ENCODE measurements around the gene RNF128. TPM values are rescaled to one million over a fixed set of nuclear protein-coding genes. Genes with fewer than 3 reads are reported as not detected.

Gene RNF128
- total and polyA plus RNA-seq, 2 of the 13 experiments (the other 11 are each of a cell fraction or from before 2014, with no cell fraction given), result 18.5 to 43.5 TPM

GRCh38 chrX:106734827-106735226, 8.3 kb downstream of the RNF128 start (continued):
- TF ChIP-seq HNRNPL (IDR thresholded peaks at IDR 0.05; ENCODE audit: low read depth, low read length), result no peak
- TF ChIP-seq ZNF12 (CRISPR knock-in tag; IDR thresholded peaks at IDR 0.05), result no peak
- TF ChIP-seq BORCS8-MEF2B (CRISPR knock-in tag; IDR thresholded peaks at IDR 0.05), result no peak
- TF ChIP-seq, protein P1, sequence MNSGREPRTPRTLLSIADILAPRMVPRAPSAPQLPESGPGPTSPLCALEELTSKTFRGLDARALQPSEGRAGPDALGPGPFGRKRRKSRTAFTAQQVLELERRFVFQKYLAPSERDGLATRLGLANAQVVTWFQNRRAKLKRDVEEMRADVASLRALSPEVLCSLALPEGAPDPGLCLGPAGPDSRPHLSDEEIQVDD (CRISPR knock-in tag; IDR thresholded peaks at IDR 0.05; ENCODE audit: borderline replicate concordance), result no peak
- TF ChIP-seq, protein P2, sequence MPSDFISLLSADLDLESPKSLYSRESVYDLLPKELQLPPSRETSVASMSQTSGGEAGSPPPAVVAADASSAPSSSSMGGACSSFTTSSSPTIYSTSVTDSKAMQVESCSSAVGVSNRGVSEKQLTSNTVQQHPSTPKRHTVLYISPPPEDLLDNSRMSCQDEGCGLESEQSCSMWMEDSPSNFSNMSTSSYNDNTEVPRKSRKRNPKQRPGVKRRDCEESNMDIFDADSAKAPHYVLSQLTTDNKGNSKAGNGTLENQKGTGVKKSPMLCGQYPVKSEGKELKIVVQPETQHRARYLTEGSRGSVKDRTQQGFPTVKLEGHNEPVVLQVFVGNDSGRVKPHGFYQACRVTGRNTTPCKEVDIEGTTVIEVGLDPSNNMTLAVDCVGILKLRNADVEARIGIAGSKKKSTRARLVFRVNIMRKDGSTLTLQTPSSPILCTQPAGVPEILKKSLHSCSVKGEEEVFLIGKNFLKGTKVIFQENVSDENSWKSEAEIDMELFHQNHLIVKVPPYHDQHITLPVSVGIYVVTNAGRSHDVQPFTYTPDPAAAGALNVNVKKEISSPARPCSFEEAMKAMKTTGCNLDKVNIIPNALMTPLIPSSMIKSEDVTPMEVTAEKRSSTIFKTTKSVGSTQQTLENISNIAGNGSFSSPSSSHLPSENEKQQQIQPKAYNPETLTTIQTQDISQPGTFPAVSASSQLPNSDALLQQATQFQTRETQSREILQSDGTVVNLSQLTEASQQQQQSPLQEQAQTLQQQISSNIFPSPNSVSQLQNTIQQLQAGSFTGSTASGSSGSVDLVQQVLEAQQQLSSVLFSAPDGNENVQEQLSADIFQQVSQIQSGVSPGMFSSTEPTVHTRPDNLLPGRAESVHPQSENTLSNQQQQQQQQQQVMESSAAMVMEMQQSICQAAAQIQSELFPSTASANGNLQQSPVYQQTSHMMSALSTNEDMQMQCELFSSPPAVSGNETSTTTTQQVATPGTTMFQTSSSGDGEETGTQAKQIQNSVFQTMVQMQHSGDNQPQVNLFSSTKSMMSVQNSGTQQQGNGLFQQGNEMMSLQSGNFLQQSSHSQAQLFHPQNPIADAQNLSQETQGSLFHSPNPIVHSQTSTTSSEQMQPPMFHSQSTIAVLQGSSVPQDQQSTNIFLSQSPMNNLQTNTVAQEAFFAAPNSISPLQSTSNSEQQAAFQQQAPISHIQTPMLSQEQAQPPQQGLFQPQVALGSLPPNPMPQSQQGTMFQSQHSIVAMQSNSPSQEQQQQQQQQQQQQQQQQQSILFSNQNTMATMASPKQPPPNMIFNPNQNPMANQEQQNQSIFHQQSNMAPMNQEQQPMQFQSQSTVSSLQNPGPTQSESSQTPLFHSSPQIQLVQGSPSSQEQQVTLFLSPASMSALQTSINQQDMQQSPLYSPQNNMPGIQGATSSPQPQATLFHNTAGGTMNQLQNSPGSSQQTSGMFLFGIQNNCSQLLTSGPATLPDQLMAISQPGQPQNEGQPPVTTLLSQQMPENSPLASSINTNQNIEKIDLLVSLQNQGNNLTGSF (CRISPR knock-in tag; IDR thresholded peaks at IDR 0.05), result no peak
- no peak for TF ChIP-seq ZNF564 (CRISPR knock-in tag; IDR thresholded peaks at IDR 0.05)
- peak; percentile 63; the same call in 1 of the 2 replicates for TF ChIP-seq ETV5 (CRISPR knock-in tag; IDR thresholded peaks at IDR 0.05; ENCODE audit: borderline replicate concordance)
- TF ChIP-seq, protein P3, sequence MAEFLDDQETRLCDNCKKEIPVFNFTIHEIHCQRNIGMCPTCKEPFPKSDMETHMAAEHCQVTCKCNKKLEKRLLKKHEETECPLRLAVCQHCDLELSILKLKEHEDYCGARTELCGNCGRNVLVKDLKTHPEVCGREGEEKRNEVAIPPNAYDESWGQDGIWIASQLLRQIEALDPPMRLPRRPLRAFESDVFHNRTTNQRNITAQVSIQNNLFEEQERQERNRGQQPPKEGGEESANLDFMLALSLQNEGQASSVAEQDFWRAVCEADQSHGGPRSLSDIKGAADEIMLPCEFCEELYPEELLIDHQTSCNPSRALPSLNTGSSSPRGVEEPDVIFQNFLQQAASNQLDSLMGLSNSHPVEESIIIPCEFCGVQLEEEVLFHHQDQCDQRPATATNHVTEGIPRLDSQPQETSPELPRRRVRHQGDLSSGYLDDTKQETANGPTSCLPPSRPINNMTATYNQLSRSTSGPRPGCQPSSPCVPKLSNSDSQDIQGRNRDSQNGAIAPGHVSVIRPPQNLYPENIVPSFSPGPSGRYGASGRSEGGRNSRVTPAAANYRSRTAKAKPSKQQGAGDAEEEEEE (CRISPR knock-in tag; IDR thresholded peaks at IDR 0.05; ENCODE audit: borderline replicate concordance), result no peak
- no peak for TF ChIP-seq ZNF138 (CRISPR knock-in tag; IDR thresholded peaks at IDR 0.05; ENCODE audit: low read depth)
- peak; percentile 76; the same call in 1 of the 2 replicates for TF ChIP-seq ELF3 (CRISPR knock-in tag; IDR thresholded peaks at IDR 0.05)
- TF ChIP-seq RBM39 (IDR thresholded peaks at IDR 0.05; ENCODE audit: low read depth, low read length, poor library complexity, severe bottlenecking), result no peak
- no peak for TF ChIP-seq MAFG (CRISPR knock-in tag; IDR thresholded peaks at IDR 0.05)
- no peak for TF ChIP-seq GZF1 (CRISPR knock-in tag; IDR thresholded peaks at IDR 0.05)
- TF ChIP-seq ZKSCAN1 (IDR thresholded peaks at IDR 0.05; ENCODE audit: low read length), result no peak
- no peak for TF ChIP-seq ZNF337 (CRISPR knock-in tag; IDR thresholded peaks at IDR 0.05; ENCODE audit: borderline replicate concordance, low read depth)
- TF ChIP-seq ZNF781 (CRISPR knock-in tag; IDR thresholded peaks at IDR 0.05; ENCODE audit: borderline replicate concordance, not compliant biosample characterization), result no peak
- no peak for TF ChIP-seq KLF13 (CRISPR knock-in tag; IDR thresholded peaks at IDR 0.05)

Measured in HepG2 (cell line).